ENCODE measurements around the gene H2BK1.

Gene H2BK1

DNA sequence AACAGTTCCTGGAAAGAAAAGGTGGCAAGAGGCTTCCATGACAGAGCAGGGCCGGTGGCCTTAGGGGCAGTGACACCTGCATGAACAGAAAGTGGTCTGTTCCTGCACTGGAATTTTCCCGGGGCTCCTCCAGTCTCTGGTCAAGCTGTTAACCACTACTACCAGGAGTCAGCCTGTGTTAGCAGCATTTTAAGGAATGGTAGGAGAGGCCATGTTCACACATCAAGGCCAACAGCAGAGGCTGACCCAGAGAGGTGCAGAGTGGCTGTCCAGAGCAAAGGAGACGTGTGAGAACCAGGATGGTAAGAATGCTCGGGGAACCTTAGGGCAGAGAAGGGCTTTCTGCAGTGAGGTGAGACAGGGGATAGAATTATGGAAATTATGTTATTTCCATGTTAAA lies 8.5 kb downstream of the H2BK1 start:
- DNase-seq, result no peak

DNA sequence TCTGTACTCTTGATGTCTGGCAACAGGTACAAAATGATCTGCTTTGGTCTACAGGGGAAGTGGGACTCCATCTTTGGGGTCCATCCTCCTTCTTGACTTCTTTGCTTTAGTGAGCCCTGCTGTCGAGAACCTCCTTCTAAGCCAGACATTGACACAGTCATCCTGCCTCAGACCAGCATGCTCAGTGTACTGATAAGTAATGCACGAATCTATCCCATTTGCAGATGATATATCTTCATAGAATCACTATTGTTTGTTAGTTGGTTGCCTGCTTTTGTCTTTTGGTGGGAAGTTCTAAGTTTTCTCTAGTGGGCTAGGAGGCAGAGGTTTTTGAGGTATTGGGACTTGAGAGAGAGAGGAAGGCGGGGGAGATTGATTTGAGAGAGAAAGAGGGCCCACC lies 8.9 kb downstream of the H2BK1 start:
- DNase-seq, result no peak

DNA sequence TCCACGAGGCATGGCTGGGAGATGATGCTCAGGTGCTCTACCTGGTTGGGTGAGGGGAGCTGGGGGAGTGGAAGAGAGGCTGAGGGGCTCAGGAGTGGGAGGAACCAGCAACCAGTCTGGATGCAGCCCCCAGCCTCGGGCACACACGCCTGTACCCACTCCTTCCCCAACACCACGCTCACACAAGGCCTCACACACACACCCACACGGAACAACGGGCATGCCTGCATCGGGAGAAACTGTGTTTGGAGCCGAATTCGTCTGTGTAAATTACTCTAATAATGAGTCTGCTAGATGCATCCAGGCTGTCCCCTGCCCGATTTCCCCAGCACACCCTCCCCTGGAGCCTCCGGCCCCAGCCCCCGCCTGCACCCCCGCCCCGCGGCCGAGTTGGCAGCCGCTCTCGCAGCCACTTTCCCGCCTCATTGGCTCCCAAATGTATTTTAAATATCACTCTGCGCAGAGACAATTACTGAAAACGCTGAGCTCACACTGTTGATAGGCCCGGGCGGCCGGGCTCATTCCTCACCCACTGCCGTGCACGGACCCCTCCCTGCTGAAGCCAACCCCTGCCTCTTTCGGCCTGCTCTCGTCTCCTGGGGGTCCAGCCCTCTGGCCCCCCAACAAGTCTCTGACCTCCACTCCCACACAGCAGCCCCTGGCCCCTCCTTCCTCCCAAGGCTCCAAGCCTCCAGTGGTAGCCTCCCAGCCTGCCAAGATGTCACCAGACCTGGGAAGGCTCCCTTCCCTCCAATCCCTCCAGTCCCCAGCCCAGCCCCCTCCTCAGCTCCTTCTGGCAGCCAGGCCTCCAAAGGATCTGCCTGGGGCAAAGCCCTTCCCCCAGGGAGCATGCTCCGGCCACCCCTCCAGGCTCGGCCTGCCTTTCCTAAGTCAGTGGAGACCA lies 11.1 kb downstream of the H2BK1 start:
- no peak for DNase-seq

DNA sequence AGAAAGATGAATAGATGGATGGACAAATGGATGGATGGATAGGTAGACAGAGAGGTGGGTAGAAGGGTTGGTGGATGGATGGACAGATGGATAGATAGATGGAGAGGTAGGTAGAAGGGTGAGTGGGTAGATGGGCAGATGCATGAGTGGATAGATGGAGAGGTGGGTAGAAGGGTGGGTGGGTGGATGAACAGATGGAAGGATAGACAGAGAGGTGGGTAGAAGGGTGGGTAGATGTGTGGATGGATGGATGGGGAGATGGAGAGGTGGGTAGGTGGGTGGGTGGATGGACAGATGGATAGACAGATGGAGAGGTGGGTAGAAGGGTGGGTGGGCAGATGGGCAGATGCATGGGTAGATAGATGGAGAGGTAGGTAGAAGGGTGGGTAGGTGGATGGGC lies 12.4 kb downstream of the H2BK1 start:
- DNase-seq, result no peak

DNA sequence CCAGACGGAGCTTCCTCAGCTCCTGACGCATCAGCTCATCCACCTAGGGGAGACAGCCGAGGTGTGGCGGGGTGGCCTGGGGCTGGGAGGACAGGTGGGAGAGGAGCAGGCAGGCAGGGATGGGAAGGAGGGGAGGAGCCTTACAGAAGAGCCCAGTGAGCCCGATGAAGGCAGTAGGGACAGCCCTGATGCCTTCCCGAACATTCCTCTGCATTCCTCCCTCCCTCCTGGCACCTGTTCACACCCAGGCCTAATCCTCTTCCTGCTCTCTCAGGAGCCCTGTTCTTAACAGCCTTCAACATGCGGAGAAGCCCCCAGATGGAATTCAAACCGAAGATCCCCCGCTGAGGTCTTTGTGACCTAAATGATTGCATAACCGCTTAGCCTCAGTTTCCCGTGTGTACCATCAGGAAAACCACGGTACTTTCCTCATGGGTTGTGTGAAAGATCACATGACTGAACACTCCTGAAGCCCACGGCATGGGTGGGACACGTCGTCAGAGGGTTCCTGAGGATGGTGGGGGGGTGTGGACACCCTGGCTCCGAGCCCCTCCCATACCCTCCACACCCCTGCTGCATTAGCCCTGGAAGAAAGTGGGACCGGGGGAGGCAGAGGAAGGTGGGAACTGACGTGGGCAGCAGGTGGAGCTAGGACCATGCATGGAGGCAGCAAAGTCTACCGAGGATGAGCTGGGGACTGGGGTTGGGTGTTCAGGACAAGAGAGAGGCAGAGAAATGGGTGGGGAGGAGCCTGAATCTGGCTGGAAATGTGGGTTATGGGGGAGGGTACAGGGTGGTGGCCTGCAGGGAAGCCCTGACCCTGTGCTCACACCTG lies 14.5 kb downstream of the H2BK1 start:
- no peak for DNase-seq

DNA sequence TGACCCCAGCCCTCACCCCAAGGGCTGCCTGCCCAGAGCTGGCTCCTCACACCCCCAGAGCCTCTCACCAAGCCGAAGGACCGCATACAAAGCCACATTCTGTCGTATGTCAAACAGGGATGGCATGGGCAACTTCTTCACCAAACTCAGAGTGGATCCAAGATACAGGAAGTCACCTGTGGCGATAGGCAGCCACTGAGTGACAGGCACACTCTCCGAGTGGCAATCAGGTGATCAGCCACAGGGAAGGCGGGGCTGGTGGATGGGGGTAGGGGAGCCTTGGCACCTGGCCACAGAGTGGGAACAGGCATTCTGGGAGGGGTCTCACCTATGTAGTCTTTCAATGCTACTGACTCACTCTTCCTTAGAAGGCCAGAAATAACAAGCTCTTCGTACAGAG lies 16.1 kb downstream of the H2BK1 start:
- no peak for DNase-seq

DNA sequence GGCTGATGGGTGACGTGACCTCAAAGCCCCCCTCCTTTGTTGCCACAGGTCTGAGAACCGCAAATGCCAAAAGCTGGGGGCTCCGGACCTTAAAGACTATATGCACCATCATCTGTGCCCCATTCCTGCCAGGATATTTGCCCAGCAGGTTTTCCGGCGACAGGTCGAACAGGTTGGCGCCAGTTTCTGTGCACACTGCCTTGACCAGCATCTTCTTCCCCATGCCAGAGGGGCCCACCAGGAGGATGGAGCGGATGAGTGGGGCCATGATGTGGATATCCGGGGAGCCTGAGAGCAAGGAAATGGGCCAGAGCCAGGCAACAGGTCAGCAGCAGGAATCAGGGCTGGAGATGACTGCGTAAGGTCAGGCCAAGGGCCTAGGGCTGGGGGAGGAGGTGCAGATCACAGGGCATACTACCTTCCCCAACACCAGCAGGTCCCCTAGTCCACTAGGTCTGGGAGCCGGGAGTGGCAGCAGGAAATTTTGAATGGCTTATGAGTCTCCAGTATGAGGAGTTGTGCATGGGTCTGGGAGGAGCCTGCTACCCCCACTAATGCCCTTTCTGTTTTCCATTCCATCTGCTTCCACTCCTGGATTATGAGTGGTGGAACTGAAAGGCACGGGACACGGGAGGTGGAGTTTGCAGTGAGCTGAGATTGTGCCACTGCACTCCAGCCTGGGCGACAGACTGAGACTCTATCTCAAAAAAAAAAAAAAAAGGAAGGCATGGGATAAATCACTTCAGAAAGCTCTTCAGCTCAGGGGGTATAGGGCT lies 16.9 kb downstream of the H2BK1 start:
- DNase-seq, result no peak

DNA sequence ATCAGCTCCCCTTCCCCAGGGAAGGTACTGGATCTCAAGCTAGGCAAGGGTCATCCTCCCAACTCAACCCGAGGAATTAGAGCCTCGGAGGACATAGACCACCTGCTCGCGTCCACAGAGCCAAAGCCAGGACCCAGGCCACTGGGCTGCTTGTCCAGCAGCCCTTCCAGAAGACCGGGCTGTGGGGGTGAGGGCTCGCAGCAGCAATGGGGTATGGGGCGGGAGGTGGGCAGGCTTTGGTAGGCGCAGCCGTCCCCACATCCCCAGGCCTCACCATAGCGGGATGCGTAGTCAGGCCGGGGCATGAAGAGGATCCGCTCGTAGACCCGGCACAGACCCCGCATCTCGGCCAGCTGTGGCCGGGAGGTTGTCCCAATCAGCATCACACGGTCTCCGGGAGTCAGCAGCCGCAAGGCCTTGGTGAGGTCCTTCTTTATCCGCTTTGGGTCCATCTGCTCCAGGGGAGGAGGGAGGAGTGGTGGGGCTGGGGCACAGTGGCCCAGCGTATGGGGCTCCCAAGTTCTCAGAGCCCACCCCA lies 18.2 kb downstream of the H2BK1 start:
- no peak for DNase-seq

DNA sequence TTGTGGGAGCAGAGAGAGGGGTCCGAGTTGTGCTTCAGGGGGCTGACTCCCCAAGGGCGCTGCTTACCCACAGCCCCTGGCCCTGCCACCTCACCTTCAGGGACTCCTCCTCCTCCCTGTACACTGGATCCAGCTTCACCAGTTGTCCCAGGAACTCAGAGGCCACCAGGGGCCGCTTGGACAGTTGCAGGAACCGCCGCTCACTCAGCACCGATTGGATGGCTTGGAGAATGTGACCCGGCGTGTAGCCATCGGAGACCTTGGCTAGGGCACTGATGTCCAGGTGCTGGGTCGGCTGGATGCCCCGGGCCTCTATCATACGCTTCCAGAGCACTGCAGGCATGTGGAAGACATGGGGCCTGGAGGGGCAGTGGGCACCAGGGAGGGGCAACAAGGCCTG lies 18.7 kb downstream of the H2BK1 start:
- no peak for DNase-seq

DNA sequence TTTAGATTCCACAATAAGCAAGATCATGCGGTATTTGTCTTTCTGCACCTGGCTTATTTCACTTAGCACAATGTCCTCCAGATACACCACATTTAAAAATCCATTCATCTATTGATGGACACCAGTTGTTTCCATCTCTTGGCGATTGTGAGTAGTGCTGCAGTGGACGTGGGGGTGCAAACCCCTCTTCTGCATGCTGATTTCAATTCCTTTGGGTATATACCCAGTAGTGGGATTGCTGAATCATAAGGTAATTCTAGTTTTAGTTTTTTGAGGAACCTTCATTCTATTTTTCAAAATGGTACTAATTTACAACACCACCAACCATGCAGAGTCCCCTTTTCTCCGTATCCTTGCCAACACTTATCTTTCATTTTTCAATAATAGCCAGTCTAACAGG lies 21.2 kb downstream of the H2BK1 start:
- DNase-seq, result no peak

DNA sequence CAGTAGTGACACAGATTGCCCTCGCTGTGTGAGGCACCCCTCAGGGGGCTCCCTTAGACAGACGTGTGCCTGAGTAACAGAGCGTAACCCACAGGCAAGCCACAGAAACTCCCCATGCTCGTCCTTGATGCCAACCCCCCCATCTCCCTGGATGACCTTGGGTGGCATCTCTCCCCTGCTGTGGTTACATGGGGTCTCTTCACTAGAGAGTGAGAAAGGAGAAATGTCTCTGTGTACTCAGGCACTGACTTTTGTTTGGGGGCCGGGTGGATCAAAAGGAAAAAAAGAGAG lies 22.1 kb downstream of the H2BK1 start:
- DNase-seq, result no peak

DNA sequence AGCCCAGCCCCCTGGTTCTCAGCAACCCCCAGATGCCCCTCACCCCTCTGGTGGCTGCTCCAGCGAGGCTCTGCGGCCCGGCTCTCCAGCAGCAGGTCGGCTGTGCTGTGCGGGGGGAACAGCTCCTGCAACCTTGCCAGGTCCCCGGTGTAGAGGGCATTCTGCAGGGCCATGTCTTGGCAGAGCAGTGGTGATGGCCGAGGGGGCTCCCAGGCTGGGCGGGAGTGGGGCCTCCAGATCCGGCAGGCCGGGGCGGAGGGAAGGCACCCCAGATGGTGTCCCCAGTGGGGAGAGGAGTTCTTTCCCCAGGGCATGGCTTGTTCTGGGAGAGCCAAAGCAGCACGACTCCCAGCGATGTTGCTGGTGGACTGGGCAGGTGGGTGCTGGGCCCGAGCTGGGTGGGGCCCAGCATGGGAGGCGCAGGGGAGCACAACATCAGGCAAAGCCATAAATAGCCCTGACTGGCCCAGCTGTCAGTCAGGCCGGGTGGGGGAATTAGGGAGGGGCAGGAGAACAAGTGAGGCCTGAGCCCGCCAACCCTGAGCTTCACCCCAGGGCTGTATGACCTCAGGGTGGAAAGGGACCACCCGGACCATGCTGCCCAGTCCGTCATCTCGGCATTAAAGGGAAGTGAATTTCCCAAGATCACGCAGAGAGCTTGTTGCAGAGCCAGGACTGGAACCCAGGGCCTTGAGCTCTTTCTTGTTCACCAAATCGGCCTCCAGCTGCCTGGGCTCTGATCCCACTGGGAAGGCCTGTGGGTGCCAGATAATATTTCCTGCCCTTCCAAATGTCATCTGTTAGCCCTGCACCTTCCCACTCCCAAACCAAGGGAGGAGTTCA lies 22.7 kb downstream of the H2BK1 start:
- no peak for DNase-seq

DNA sequence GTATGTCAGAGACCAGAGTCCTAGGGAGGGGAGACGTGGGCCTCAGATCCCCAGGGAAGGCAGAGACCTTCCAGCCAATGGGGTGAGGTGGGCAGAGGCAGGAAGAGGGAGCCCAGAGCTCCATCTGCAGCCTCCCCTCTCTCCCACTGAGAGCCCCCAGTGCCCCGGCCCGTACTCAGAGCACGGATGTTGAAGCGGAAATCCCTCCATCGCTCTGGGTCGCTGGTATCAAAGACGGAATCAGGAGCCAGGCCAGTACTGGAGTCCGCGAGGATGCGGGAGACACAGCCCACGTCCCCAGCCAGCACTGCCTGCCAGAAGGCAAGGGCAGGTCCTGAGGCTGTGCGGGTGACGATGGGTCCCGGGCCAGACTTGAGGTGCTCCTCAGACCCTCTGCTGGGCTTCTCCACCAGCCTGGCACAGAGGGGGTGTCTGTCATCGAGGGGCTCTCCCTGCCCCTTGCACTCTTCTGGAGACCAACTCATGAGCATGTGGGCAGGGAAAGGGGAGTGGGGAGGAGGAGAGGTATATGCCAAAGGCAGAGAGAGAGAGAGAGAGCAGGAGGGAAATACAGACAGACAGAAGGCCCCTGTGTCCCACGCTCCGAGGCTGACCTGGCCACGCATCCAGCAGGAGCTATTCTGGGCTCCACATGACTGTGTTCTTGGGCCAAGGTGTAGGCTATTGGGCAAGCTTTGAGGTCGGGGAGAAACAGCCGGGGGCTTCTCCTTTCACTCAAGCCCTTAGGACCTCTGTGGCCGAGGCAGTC lies 23.5 kb downstream of the H2BK1 start, which contains the start of gene ASB10:
TSS of gene ASB10 (minus strand) at position 611 of the 769 bp plus-strand sequence. CDS start at position 491, 120 bp downstream.
- DNase-seq, result no peak

DNA sequence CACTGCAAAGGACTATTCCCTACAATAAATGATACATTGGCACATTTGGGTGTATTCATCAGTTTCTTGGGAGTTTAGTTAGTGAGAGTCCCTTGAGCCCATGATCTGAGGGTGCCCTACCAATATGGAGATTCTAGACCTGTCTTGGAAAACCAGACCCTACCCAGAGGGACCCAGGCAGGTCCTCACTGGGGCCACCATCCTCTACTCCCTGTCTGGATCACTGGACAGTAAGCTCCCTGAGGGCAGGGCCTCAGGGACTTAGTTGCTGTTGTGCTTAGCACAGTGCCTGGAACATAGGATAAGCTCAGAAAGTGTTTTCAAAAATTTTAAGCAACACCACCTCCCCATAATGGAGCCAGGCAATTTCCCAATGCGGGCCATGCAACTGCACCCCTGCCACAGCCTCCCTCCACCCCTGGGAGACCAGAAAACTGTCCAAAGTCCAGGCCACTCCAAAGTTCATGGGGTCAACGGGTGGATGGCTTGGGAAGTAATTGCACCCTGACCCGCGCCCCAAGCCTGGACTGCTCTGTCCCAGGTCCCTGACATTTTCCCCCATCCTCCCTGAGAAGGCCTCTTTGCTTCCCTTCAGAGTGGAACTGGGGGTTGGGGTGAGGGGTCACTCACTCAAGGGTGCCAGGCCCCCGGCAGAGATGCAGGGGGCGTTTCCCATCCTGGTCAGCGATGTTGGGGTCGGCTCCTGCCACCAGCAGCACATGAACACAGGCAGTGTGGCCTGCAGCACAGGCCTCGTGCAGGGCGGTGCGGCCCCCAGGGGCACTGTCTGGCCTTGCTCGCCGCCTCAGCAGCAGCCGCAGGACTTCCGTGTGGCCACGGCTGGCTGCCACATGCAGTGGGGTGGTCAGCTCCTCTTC lies 24.3 kb downstream of the H2BK1 start:
- no peak for DNase-seq

DNA sequence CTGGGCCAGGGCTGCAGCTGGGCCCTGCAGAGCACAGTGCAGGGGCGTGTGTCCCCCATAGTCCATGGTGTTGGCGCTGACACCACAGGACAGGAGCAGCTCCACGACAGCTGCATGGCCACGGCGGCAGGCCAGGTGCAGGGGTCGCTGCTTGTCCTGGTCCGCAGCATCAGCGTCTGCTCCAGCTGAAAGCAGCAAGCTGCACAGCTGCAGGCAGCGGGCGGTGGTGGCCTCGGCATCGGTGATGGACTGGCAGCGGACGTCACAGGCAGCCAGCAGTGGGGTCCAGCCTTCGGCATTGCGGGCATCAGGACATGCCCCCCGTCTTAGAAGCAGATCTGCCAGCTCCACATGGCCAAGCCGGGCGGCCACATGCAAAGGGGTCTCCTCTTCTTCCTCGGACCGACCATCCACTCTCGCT lies 29.3 kb downstream of the H2BK1 start:
- no peak for DNase-seq

DNA sequence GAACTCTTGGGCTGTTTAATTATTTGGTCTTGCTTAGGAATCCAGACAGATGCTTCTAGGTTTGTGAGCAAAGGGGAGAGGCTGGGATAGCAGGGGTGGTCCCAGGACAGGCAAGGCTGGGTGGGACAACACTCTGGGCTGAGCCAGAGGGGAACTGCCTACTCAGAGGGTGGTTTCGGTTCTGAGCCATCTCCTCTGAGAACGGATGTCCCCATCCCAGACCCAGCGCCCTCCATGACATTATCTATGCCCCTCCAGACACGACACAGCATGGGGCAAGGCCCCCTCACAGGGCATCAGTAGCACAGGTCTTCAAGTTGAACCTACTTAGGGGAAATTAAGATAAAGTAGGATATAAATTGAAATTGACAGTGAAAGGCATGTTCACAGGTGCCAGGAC lies 30.3 kb downstream of the H2BK1 start:
- DNase-seq, result no peak

DNA sequence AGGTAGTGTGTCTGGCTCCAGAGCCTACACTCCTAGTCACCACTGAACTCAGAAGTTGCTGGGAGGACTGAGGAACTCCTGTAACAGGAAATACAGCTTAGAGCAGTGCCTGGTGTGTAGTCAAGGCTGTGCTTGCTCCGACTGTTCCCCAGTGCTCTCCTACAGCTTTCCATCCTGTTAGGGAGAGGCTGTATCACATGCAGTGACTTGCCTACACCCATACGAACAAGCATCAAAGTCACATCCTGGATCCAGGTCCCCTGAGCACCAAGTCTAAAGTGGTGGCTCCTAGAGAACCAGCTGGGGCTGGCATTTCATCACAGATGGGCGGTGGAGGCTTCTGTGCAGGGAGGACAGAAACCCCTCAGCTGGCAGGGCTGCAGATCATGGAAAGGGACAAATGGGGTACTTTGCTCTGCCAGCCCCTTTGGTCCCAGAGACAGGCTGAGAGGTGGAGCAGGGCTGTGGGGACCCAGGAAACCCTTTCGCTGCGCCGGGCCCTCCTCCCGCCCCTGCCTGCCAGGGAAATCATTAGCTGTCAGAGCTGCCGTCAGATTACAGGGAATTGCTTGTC lies 30.9 kb downstream of the H2BK1 start:
- no peak for DNase-seq

DNA sequence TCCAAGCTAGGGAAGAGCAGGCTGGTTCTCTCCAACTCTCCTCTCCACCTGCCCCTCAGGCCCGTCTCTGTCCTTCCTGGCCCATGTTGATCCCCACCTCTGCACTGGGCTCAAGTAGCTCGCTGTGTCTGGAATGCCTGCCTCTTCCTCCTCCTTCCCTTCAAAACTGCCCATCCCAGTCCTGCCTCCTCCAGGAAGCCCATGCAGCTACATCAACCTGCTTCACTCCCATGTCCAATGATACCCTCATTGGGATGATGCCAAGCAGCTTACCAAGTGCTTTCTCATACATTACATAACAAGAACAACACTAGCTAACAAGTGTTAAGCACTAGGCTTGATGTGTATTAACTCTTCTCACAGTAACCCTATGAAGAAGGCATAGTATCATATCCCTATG lies 31.5 kb downstream of the H2BK1 start:
- no peak for DNase-seq

DNA sequence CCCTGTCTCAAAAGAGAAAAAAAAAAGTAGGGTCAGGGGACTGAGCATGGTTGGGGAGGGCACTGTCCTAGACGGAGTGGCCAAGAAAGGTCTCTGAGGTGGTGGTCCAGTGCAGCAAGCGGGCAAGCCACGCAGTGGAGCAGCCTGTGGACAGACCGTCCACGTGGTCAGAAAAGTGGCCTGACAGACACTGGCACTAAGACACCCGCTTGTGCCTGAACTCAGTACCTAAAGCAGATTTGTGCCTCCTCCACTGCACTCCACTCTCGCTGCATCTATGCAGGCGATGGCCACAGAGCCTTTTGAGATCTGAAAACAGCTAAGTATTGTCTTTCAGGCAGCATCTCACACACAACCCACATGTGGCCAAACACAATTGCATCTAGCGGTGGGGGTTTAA lies 32.1 kb downstream of the H2BK1 start:
- no peak for DNase-seq

DNA sequence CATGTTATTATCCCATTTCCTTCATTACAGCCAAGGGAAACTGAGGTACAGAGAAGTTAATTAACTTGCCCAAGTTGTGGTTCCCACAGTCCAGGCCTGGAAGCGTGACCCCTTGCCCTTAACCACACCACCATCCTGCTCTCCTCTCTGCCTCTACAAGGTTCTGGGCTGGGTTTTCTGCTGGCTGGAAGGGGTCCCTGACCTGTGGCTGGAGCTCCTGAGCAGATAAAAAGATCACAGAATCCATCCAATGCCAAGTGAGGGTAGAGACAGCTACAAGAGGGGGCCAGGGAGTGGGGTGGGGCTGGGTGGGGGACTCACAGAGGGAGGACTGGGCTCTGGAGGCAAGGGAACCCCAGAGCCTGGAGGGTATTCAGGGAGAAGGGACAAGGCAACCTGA lies 33.0 kb downstream of the H2BK1 start:
- no peak for DNase-seq
